IMR-90 (cell line): ENCODE measurements around the gene GRM5. TPM values are rescaled to one million over a fixed set of nuclear protein-coding genes. Genes with fewer than 3 reads are reported as not detected.
"Not testable (repeated sequence)": the region's sequence is repeated elsewhere in the genome, so short reads cannot be mapped to it uniquely, and the experiment has no call there.

ENCODE experiments used
- ATAC-seq: fragments of 200-7000 bp; cut with Tn5 transposase; 2 replicates; pipeline ENCODE4 v1.9.1; 2020; ENCODE audit warnings: low read depth, mild to moderate bottlenecking, moderate library complexity
- BruUV-seq: library from RNA; stranded (reverse); fragments of 400-500 nt; replicated peaks from 2 replicates; lab custom pipeline; 2021; lab: Mats Ljungman, UMichigan
- CTCF ChIA-PET: fragments of 300-600 bp; formaldehyde crosslinking; extraction: SDS; loops from one replicate; lab custom pipeline; 2021; ENCODE audit warnings: antibody characterized with exemption; lab: Yijun Ruan, JAX
- POLR2A ChIA-PET: fragments of 300-600 bp; sonication (Branson Sonifier 250); formaldehyde crosslinking; loops from one replicate; lab custom pipeline; 2022; ENCODE audit warnings: antibody characterized with exemption; ENCODE audit not compliant: unreplicated experiment; lab: Charles Lee
- DNase-seq: peaks from one replicate; pipeline ENCODE4 v3.0.0; 2013
- H2AFZ ChIP-seq: replicated peaks from 2 replicates; pipeline ENCODE3; 2013; ENCODE audit warnings: low read length, mild to moderate bottlenecking; ENCODE audit not compliant: poor library complexity
- H2AK5ac ChIP-seq: 2 replicates; pipeline ENCODE4 v1.6.1; 2013; ENCODE audit warnings: low read depth, low read length, inconsistent platforms
- H2AK9ac ChIP-seq: replicated peaks from 2 replicates; pipeline ENCODE3; 2013; ENCODE audit warnings: mild to moderate bottlenecking, low read depth, low read length, moderate library complexity; ENCODE audit not compliant: poor library complexity
- H2BK120ac ChIP-seq: 2 replicates; pipeline ENCODE4 v1.6.1; 2013; ENCODE audit warnings: low read depth, low read length, inconsistent platforms
- H2BK15ac ChIP-seq: 3 replicates; pipeline ENCODE4 v1.6.1; 2013; ENCODE audit warnings: low read depth, low read length, inconsistent platforms
- H2BK20ac ChIP-seq: 2 replicates; pipeline ENCODE4 v1.6.1; 2013; ENCODE audit warnings: low read depth, mild to moderate bottlenecking, inconsistent platforms, low read length, moderate library complexity
- H2BK5ac ChIP-seq: 2 replicates; pipeline ENCODE4 v1.6.1; 2013; ENCODE audit warnings: mild to moderate bottlenecking, low read depth, low read length, inconsistent platforms; ENCODE audit not compliant: poor library complexity, severe bottlenecking
- H3K14ac ChIP-seq: replicated peaks from 2 replicates; pipeline ENCODE4 v1.6.1; 2013; ENCODE audit warnings: low read depth, low read length, inconsistent platforms
- H3K18ac ChIP-seq: 2 replicates; pipeline ENCODE4 v1.6.1; 2013; ENCODE audit warnings: low read depth, low read length, control low read depth
- H3K23ac ChIP-seq: 2 replicates; pipeline ENCODE4 v1.6.1; 2013; ENCODE audit warnings: low read depth, low read length, inconsistent platforms
- H3K27ac ChIP-seq: 2 replicates; pipeline ENCODE4 v1.5.1; 2013; ENCODE audit warnings: mild to moderate bottlenecking, control low read depth, low read length; ENCODE audit not compliant: insufficient read depth
- H3K27me3 ChIP-seq: 2 replicates; pipeline ENCODE4 v1.6.1; 2013; ENCODE audit warnings: low read length; ENCODE audit not compliant: control insufficient read depth, insufficient read depth
- H3K36me3 ChIP-seq: 2 replicates; pipeline ENCODE4 v1.6.1; 2013; ENCODE audit warnings: low read length, mixed read lengths; ENCODE audit not compliant: control insufficient read depth, insufficient read depth
- H3K4ac ChIP-seq: 2 replicates; pipeline ENCODE4 v1.6.1; 2013; ENCODE audit warnings: low read depth, low read length, inconsistent platforms
- H3K4me1 ChIP-seq: 2 replicates; pipeline ENCODE4 v1.6.1; 2013; ENCODE audit warnings: low read length, mixed read lengths; ENCODE audit not compliant: control insufficient read depth, insufficient read depth
- H3K4me2 ChIP-seq: 2 replicates; pipeline ENCODE4 v1.6.1; 2013; ENCODE audit warnings: low read depth, mild to moderate bottlenecking, control low read depth, low read length, moderate library complexity
- H3K4me3 ChIP-seq: 2 replicates; pipeline ENCODE4 v1.5.1; 2013; ENCODE audit warnings: low read depth, mild to moderate bottlenecking, control low read depth, low read length, moderate library complexity; ENCODE audit not compliant: insufficient read depth
- H3K56ac ChIP-seq: 2 replicates; pipeline ENCODE4 v1.6.1; 2013; ENCODE audit warnings: low read length, inconsistent platforms; ENCODE audit not compliant: insufficient read depth; ENCODE audit errors: extremely low read depth
- H3K79me1 ChIP-seq, 2 experiments: 2 replicates each; pipeline ENCODE4 v1.6.1; 2013; ENCODE audit warnings: low read length in 2 of 2, inconsistent platforms in 1 of 2, low read depth in 1 of 2
- H3K9ac ChIP-seq: 2 replicates; pipeline ENCODE4 v1.6.1; 2013; ENCODE audit warnings: low read depth, low read length, control low read depth
- H3K9me1 ChIP-seq: 2 replicates; pipeline ENCODE4 v1.6.1; 2013; ENCODE audit warnings: low read length, inconsistent platforms; ENCODE audit not compliant: insufficient read depth
- H3K9me3 ChIP-seq: 2 replicates; pipeline ENCODE4 v1.6.1; 2013; ENCODE audit warnings: low read length; ENCODE audit not compliant: control insufficient read depth, insufficient read depth
- H4K20me1 ChIP-seq: 2 replicates; pipeline ENCODE4 v1.6.1; 2013; ENCODE audit warnings: low read length, inconsistent platforms; ENCODE audit not compliant: insufficient read depth
- H4K5ac ChIP-seq: 2 replicates; pipeline ENCODE4 v1.6.1; 2013; ENCODE audit warnings: mild to moderate bottlenecking, low read depth, low read length, control low read depth
- H4K8ac ChIP-seq, 2 experiments: 2 replicates each; pipeline ENCODE4 v1.6.1; 2013; ENCODE audit warnings: low read depth in 2 of 2, low read length in 2 of 2, control low read depth in 1 of 2, inconsistent platforms in 1 of 2
- H4K91ac ChIP-seq: 2 replicates; pipeline ENCODE4 v1.6.1; 2013; ENCODE audit warnings: low read depth, low read length, inconsistent platforms; ENCODE audit not compliant: insufficient read depth
- WGBS, 2 experiments: methylation state at CpG; one replicate each; pipeline versions ENCODE4 v1.1.5 to v1.1.7; 2013; ENCODE audit warnings: missing lambda C conversion rate in 2 of 2; ENCODE audit not compliant: insufficient read length in 1 of 2; ENCODE audit errors: extremely low coverage in 2 of 2; 5-methylcytosine and 5-hydroxymethylcytosine counted together
- dilution Hi-C: fragments of 300-500 bp; cut with HindIII; formaldehyde crosslinking; loops from one replicate; pipeline ENCODE4 v1.14.3; 2018; ENCODE audit warnings: low sequenced_read_pairs; ENCODE audit not compliant: unreplicated experiment
- in situ Hi-C: fragments of 300-500 bp; cut with MboI; formaldehyde crosslinking; loops from 3 replicates; pipeline ENCODE4 v1.14.3; 2019; ENCODE audit warnings: low sequenced_read_pairs, inconsistent platforms, mixed read lengths
- intact Hi-C: fragments of 100-400 bp; cut with micrococcal nuclease; formaldehyde crosslinking; loops from 2 replicates; pipeline ENCODE4 v1.10.0; 2022
- polyA plus RNA-seq, 3 experiments: library from polyadenylated mRNA; depleted of rRNA; stranded (reverse); fragments of >200 nt; gene quantifications; 2 replicates each; pipeline ENCODE4 v1.2.3, GENCODE V29; 2012; ENCODE audit warnings: low replicate concordance in 1 of 3
- total RNA-seq: library from RNA; depleted of rRNA; stranded (reverse); fragments of >200 nt; gene quantifications from 2 replicates; pipeline ENCODE4 v1.2.3, GENCODE V29; 2012

The GRM5 gene
- total and polyA plus RNA-seq, 2 of the 4 experiments (the other 2 are of a cell fraction): under 0.01 TPM

DNA sequence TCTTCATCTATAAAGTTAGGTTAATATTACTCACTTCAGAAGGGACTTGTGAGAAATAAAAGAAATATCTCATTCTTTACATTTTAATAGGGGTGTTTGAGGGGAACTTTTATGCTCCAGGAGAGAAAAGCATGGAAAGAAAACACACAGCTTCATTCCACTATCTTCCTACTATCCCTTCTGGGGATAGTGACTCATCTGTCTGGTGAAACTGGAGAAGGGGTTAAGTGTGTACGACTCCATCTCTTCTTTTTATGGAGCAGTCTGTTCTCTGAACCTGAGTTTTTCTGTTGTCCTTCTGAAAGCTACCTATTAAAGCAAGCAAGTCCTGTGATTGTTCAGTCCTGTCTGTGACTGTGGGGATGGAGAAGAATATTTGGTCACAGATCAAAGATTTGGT is 227.6 kb downstream of the GRM5 start:
- H3K79me1 ChIP-seq, H3K14ac ChIP-seq, H3K4ac ChIP-seq, H4K91ac ChIP-seq, H3K9me1 ChIP-seq, H3K18ac ChIP-seq, H3K4me3 ChIP-seq, H3K27me3 ChIP-seq, H2BK120ac ChIP-seq, H2AFZ ChIP-seq, H3K9ac ChIP-seq, H4K5ac ChIP-seq, in situ Hi-C loops, H4K20me1 ChIP-seq, H2AK9ac ChIP-seq, H4K8ac ChIP-seq, dilution Hi-C loops, intact Hi-C loops, H3K27ac ChIP-seq, H3K56ac ChIP-seq, H3K36me3 ChIP-seq, CTCF ChIA-PET, H2BK20ac ChIP-seq, H2AK5ac ChIP-seq, H3K4me2 ChIP-seq, H3K9me3 ChIP-seq, H2BK5ac ChIP-seq, BruUV-seq, H3K23ac ChIP-seq, H2BK15ac ChIP-seq, POLR2A ChIA-PET, H3K4me1 ChIP-seq: not testable (repeated sequence)
- WGBS, 2 experiments: no CpG with 5 or more reads among the region's 1 CpG
- peak; percentile 76 for ATAC-seq
- DNase-seq: peak; percentile 57

DNA sequence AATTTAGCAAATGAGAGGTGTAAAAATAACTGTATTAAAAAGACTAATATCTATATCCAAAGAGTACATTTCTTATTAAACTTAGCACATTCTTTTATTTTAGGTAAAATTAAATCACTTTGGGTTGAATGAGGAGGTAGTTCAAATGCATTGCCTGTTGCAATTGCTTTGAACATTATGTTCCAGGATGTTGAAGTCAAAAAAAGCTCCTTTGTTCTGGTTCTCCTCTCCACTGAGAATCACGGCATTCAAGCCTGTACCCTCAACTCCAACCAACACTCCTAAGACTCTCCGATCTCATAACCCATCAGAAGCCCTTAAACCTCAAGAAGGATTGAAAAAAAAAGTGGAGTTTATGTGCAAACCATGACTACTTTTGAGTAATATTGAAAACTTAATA is 230.1 kb downstream of the GRM5 start:
- whole genome bisulfite sequencing, 2 experiments: no CpG with 5 or more reads among the region's 2 CpGs

More for the DNA sequence above, 230.1 kb downstream of the GRM5 start:
- H2BK120ac ChIP-seq, in situ Hi-C loops, H3K9ac ChIP-seq, H4K5ac ChIP-seq, H3K4ac ChIP-seq, H3K56ac ChIP-seq, H2BK20ac ChIP-seq, H3K36me3 ChIP-seq, H3K9me3 ChIP-seq, H2AK5ac ChIP-seq, H2AFZ ChIP-seq, H3K4me2 ChIP-seq, H3K27ac ChIP-seq, H4K8ac ChIP-seq, H2AK9ac ChIP-seq, H3K9me1 ChIP-seq, intact Hi-C loops, H2BK5ac ChIP-seq, H3K23ac ChIP-seq, ATAC-seq, H4K91ac ChIP-seq, CTCF ChIA-PET, H3K79me1 ChIP-seq, BruUV-seq, H3K4me3 ChIP-seq, H3K27me3 ChIP-seq, H4K20me1 ChIP-seq, DNase-seq, POLR2A ChIA-PET, H2BK15ac ChIP-seq, H3K18ac ChIP-seq, dilution Hi-C loops, H3K4me1 ChIP-seq, H3K14ac ChIP-seq: not testable (repeated sequence)
